GM21360 (cell line): ENCODE results near the gene ITGA11.

Experiments used
- ATAC-seq: cut with Tn5 transposase; IDR thresholded peaks from one replicate; pipeline ENCODE4 v1.9.1; 2021; ENCODE audit warnings: mild to moderate bottlenecking, moderate library complexity; ENCODE audit not compliant: unreplicated experiment

Gene ITGA11

DNA sequence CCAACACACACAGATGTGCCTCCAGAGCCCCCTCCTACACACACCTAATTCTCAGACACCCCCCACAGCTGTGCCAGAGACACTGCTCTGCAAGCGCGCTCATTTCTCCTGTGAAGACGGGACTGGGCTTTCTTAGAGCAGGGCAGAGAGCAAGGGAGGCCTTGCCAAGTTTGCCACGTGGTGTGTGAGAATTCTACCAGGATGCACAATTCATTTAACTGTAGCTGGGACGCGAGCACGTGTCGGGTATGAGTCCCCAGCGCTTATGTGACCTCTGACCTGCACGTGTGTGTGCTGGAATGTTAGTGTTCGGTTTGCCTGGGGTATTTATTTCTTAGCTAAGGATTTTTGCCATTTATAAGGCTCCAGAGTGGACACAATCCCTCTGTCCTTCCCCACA is 117.4 kb downstream of the ITGA11 start:
- ATAC-seq: no peak

DNA sequence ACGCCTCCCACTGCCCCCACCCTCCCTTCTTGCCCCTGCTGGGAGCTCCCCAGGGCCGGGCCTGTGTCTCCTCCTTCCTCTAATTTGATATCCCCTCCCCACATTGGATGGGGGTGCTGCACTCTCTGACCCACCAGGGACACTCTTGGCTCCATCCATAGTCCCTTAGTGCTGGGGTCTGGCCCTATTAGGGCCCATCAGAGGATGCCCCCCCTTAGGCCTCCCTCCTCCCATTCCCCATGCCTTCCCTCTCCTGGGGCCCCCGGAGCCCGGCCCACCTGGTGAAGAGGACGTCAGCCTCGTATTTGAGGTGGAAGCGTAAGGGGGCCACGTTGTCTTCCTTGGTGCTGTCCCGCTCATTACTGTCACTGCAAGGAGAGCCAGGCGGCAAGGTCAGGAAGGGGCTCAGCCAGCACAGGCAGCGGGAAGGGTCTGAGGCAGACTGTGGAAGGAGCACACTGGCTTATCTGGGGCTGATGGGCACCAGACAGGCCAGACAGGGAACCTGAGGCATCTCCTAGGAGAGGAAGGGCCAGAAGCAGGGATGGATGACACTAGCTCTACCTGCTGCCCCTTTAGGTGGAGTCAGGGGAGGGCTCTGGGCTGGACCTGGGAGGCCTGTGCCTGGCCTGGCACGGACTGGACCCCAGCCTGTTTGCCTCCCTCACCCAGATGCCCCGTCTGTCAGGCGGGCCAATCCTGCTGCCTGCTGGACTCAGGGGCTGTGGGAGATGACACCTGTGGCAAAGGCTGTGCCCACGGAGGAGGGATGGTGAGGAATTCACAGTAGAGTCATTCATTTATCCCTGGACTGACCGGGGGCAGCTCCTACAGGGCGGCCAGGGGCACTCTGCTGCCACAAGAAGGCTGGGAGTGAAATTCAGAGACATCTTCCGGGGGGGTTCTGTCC is 118.2 kb downstream of the ITGA11 start:
- ATAC-seq: no peak

DNA sequence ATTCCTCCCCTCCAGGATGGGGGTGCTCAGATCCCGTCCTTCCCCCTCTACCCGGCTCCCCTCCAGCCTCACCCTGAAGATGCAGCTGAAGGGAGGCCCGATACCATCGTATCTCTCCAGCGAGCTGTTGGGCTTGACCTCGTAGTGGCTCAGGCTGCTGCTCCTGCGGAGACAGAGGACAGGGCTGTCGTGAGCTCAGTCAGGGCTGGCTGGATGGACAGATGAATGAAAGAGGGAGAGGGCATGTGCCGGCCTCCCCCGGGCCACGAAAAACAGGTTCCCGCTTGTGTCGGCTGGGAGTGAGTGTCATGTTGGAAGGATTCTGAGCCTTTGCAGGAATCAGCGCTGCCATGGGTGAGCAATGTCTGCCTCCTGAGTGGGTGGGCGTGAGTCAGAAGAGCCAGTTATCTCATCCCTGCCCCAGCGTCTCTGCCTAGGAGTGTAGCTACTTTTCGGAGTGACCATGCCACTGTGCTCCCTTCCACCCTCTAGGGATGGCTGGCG is 119.2 kb downstream of the ITGA11 start:
- ATAC-seq: no peak

DNA sequence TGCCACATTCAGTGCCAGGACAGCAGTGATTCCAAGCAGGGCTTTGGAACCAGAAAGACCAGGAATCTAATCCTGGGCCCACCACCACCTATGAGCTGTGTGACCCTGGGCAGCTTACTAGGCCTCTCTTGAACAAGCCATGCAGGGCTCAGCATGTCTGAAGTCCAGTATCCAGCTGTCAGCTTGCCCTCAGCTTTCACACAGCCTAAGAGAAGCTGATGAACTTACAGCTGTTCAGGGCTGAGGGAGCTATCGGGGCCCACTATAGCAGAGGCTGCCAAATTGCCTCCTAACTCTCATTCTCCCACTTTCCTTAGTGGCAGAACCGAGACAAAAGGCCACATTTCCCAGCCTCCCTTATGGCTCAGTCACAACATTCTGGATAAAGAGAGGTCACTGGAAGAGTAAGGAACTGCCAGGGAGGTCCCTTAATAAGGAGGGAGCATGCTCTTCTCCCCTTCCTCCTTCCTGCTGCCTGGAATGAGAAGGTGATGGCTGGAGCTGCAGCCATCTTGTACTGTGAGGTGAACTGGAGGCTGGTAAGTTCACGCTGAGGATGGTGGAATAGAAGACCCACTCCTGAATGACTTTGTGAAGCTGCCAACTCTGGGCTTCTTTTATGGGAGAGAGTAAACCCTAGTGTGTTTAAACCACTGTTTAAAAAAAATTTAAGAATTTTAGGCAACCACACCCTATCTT is 120.0 kb downstream of the ITGA11 start:
- no peak for ATAC-seq

DNA sequence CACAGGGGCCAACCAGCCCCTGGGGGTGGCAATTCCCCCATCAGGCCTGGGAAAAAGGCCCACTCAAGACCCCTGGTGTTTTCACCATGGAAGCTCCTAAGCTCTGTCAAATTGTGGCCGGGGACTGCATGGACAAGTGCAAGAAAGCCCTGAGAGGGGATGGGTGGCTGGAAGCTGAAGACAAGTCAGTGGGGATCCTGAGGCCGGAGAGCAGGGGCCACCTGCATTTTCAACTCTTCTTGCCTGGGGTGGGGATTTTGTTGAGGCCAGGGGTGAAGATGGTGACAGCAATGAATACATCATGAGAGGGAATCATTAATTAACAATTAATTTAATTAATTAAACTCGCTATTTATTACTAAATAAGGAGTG is 120.5 kb downstream of the ITGA11 start:
- ATAC-seq: no peak

DNA sequence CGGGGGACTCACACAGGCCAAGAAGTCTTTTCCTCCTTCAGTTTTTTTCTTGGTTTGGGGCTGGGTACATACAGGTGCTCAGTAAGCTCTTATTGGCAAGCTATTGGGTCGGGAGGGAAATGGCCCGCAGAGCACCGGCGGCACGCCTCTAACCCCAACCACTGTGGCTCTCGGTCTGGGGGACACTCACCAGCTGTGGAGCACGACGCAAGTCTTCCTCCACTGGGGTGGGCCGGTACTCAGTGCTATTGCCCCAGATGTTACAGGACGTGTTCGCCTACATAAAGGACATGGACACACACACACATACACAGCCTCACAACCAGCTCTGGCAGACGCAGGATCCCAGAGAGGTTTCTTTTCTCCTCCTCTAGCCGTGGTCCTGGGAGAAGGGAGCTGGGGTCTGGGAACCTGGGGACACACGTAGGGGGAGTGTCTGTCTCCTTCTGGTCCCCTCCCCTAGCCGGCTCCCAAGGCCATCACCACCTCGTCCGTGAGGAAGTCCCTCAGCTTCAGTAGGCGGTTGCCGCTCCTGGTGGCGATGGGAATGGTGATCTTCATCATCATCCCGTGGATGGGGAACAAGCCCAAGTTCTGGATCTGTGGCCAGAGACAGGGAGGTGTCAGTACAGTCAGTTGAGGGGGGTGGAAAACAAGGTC is 121.0 kb downstream of the ITGA11 start:
- ATAC-seq: no peak

DNA sequence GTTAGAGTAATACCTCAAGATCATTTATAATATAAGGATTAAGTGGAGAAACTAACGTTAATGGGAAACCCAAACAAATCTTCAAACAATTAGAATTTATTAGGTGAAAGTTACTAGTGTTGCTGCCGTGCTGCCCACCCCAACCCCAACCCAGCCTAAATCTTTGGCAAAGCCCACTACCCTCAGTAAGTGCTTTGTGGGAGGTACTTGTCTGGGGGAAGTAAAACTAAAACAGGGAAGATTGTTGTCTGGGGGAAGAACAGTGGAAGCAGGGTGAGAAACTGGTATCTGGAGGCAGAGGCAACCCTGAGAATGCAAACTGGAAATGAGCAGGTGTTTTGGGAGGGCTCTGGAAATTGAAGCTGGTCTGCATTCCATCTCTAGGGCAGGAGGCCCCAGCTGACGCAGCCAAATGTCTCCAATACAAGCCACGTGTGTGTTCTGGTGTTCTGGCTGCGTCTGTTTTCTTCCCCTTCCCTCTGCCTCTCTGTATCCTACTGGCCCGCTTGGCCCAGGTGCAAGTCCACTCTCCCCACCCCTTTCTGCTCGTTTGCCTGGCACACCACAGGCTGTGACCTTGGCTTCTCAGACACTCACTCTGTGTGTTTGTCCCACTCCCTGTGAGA is 121.7 kb downstream of the ITGA11 start:
- ATAC-seq: no peak

DNA sequence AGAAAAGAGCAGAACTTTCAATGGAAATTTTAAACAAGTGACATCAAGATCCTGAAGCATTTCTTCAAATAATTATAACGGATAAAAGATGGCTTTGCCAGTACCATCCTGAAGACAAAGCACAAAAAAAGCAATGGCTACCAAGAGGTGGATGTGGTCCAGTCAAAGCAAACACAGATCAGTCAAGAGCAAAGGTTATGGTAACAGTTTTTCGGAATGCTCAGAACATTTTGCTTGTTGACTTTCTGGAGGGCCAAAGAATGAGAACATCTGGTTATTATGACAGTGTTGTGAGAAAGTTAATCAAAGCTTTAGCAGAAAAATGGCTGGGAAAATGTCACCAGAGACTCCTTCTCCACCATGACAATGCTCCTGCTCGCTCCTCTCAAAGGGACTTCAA is 122.9 kb downstream of the ITGA11 start:
- no peak for ATAC-seq

DNA sequence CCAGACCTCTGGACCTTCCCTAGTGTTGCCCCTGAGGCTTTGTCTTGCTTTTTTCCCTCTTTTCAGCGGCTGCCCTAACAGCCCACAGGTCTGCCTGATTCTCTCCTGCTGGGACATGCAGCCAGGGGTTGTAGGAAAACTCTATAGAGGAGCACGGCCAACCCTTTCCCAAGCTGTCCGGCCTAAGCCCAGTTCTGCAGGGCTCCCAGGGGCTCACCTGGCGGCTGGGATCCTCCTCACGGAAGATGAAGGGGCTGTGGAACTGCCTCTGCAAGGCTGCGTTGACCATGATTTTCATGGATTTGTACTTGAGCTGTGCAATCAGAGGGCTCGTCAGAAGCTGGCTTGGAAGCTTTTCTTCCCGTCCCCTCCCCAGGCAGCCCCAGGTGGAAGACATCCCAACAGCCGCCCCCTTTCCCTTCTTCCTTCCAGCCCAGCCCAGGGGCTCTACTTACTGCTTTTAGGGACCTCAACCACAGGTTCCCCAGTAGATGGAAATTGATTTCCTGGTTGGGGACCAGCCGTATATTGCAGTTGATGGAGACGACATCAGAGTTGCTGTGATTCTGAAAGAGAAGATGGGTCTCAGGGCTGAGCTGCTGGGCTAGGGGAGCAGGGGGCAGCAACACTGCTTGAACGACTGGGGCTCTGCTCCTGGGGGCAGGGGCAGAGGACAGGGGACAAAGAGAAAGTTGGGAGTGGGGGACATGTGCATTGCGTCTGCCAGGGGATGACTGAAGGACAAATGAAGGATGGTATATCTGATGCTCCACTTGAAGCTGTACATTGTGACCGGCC is 124.6 kb downstream of the ITGA11 start:
- no peak for ATAC-seq

DNA sequence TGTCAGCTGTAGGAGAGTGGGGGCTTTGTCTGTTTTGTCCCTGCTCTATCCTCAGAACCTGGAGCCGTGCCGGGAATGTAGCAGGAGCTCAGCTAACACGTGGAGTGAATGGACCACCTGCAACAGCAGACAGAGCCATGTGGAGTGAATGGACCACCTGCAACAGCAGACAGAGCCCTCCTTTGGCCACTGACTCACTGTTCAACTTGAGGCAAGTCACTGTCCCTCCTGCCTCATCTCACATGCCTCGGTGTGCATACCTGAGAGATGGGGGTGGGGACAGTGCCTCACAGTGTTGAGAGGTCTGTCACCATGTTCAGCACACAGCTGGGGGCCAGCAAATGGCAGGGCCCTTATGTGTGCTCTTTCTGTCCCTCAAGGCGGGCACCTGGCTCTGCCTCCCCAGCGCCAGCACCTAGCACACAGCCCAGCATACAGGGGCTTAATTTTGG is 126.5 kb downstream of the ITGA11 start:
- ATAC-seq: no peak

DNA sequence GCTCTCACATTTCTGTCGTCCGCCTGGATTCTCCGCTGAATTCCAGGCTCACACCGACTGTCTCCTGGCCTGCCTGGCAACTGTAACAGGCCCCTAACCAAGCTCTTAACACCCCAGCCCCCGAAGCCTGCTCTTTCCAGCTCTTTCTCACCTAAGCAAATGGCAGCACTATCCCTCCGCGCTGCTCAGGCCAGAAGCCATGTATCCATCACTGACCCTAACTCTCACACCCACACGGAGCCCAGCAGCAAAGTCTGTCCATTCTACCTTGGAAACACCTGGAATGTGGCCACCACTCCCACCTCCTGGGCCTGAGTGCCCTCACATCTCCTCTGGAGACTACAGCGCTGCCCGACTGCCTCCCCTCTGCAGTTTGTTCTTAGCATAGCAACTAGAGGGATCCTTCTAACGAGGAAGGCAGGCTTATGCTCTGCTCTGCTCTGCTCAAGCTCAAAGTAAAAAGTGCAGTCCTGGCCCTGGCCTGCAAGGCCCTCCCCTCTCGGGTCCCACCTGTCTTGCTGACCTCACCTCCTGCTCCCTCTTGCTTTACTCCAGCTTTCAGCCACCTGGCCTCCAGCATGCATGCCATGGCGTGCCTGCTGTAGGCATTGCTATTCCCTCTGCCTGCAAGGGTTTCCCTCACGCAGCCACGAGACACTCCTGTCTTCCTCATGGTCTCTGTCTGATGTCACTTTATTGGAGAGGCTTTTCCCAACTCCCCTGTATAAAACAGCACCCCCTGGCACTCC is 127.2 kb downstream of the ITGA11 start:
- no peak for ATAC-seq

DNA sequence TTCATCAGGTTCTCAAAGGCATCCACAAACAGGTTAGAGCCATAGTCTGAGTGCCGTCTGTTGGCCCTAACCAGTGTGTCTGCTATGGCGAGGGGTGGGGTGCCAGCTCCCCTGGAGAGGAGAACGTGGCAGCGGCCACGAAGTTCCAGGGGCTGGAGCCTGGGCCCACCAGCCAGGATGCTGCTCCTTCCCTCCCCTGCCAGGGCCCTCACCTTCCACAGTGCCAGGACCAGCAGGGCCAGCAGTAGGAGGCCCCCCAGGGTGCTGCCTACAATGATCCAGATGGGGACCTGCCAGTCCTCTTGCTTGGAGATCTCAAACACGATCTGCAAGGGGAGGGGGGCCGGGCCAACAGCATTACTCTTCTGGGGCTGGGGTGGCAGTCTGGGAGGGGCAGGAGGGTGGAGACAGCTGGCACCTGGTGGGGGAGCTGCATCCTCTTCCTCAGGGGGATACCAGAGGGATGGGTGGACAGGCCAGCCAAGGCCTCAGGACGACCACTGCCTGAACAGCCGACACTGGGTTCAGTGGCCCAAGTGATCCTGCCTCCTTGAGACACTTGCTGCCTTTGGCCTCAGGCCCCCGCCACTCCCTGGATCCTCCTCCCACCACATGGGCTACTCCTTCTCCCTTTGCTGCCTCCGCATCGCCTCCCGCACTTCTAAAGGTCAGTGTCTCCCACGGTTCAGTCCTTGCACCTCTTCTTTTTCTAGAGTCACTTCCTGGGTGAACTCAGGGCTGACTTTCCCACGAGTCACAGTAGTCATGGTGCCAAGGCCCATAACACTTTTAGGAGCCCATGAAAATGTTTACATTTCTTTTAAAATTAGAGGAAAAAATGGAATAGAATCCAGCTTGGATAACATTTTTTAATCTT is 128.2 kb downstream of the ITGA11 start:
- no peak for ATAC-seq

DNA sequence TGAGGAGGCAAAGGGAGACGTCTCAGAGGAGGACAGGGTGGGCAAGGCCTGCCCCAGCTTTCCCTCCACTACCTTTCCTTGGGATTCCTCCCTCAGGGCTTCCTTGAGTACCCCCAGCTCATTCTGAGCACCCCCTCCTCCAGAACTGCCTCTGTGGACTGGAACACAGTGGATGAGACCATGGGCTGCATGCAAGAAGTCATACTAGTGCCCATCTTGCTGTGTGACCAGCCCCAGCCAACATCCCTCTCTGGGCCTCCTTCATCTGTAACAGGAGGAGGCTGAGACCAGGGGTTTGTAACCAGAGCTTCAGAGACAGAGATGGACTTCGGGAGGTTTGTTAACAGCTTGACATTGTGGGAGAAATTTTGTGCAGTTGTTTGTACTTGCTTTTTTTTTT is 128.8 kb downstream of the ITGA11 start:
- no peak for ATAC-seq

DNA sequence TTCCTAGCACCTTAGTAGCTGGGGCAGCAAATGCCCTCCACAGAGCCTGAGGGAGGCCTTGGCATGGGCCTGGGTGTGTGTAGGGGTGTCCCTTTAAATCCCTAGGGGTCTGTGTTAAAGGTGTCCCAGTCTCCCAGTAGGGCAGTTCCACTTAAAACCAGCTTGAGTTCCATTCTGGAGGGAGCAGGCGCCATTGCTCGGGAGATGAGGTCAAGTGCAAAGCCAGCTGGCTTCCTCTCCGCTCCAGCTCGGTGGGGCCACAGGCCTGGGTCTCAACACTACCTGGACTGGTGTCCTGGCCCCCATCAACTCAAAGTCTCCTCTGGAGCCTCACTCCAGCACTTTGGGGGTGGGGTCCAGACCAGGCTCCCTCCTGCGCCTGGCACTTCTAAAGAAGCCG is 129.2 kb downstream of the ITGA11 start:
- no peak for ATAC-seq

DNA sequence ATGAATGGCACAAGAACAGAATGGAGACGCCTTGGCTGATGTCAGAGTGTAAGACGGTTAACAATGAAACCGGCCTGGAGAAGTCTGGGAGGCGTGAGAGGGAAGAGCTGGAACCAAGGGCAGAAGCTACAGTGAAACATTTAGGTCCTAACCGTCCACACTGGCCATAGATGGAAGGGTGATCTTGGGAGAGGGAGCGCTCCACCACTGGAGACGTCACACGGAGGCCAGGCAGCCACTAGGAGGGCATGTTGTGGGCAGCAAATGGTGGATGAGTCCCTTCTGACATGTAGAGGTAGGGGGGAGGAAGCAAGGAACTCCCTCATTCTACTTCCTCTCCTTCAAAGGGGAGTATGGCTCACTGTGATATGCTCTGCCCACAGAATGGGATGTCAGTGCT is 130.7 kb downstream of the ITGA11 start:
- no peak for ATAC-seq

DNA sequence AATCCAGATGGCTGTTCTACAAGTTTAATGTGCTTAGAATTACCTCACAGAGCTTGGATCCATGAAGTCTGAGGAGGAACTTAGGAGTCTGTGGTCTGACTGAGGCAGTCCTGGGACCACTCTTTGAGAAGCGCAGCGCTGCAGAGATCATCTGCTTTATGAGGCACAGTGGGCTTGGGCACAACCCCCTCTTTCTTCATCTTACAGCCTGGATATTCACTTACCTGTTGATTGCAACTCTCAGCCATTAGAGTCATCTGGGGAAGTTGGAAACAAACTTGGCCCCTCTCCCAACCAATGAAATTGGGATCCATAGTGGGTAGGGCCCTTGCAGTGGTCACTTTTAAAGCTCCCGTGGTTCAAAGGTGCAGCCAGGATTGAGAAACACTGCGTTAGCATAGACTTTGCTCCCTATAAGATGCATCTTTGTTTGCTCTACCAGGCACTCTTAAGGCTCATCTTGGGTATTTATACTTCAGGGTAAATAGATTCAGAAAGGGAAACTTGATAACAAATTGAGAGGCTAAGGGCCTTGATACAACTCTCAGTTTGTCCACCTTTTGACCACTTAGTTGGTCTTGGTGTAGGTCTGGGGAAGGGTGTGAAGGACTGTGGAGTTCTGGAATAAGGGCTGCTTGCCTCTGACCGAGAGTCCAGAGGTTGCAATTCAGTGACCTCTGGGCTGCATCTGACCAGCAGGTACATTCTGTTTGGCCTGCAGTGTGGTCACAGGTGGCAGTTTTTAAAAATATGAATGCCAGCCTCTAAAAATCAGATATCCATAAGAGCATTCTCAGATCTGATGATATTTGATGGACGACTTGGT is 131.6 kb downstream of the ITGA11 start:
- no peak for ATAC-seq

DNA sequence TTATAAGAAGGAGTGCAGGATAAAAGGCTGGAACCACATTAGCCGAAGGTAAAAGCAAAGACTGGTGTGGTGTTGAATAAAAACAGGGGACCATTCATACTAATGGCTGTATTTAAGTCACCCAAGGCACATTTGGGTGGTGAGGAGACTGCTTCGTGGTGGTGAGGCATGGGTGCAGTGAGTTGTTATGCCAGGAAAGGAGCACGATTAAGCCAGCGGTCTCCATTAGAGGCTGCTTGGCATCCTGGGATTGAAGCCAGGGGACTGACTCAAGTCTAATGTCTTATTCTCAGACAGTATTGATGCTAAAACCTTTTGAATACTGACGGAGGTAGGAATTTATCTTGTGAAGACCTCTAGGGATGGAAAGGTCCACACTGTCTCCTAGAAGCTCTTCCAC is 132.5 kb downstream of the ITGA11 start:
- ATAC-seq: peak; percentile 9

DNA sequence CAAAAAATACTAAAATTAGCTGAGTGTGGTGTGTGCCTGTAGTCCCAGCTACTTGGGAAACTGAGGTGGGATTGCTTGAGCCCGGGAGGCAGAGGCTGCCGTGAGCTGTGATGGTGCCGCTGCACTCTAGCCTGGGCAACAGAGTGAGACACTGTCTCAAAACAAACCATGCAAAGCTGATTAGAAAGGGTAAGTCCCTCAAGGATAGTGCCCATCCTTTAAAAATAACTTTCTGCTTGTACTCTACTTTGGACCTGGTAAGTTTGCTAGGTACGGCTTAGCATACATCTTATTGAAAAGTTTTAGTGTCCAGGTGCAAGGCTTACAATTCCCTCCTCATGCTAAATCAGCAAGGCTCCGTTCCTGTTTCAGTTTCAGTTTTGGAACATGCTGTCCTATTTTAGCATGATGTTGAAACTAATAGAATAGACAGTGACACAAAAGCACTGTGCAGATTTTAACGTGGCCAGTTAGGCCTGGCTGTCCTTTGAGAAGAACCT is 133.0 kb downstream of the ITGA11 start:
- ATAC-seq: peak; percentile 82
